HG02571 (cell line): ENCODE measurements around the gene COL18A1.

ENCODE experiments used
- ATAC-seq: cut with Tn5 transposase; IDR thresholded peaks from one replicate; pipeline ENCODE4 v1.9.1; 2021; ENCODE audit warnings: mild to moderate bottlenecking, moderate library complexity; ENCODE audit not compliant: unreplicated experiment

COL18A1 gene

GRCh38 chr21:45487891-45488600, 83.1 kb downstream of the COL18A1 start:
- no peak for ATAC-seq

GRCh38 chr21:45488931-45489721, 84.2 kb downstream of the COL18A1 start:
- no peak for ATAC-seq

GRCh38 chr21:45489722-45489982, 84.7 kb downstream of the COL18A1 start:
- no peak for ATAC-seq

GRCh38 chr21:45490049-45490731, 85.2 kb downstream of the COL18A1 start:
- ATAC-seq, result no peak

GRCh38 chr21:45491056-45491455, 86.1 kb downstream of the COL18A1 start:
- no peak for ATAC-seq

GRCh38 chr21:45491623-45492022, 86.7 kb downstream of the COL18A1 start:
- no peak for ATAC-seq

- no peak for ATAC-seq
Observed at GRCh38 chr21:45492765-45493164, 87.8 kb downstream of the COL18A1 start.

GRCh38 chr21:45493401-45494001, 88.5 kb downstream of the COL18A1 start:
- ATAC-seq, result no peak

- no peak for ATAC-seq
Observed at GRCh38 chr21:45494135-45494850, 89.3 kb downstream of the COL18A1 start.

GRCh38 chr21:45494851-45495680, 90.1 kb downstream of the COL18A1 start:
- no peak for ATAC-seq

- ATAC-seq, result no peak
Observed at GRCh38 chr21:45496151-45496967, 91.4 kb downstream of the COL18A1 start.

- no peak for ATAC-seq
Observed at GRCh38 chr21:45496968-45497845, 92.2 kb downstream of the COL18A1 start.

- no peak for ATAC-seq
Observed at GRCh38 chr21:45497846-45498645, 93.1 kb downstream of the COL18A1 start.

GRCh38 chr21:45498646-45499000, 93.7 kb downstream of the COL18A1 start:
- ATAC-seq, result no peak

- ATAC-seq, result no peak
Observed at GRCh38 chr21:45499201-45499750, 94.3 kb downstream of the COL18A1 start.

- ATAC-seq, result no peak
Observed at GRCh38 chr21:45499970-45500577, 95.1 kb downstream of the COL18A1 start.
